HepG2 (cell line): ENCODE data around the gene TTC39C. TPM values are rescaled to one million over a fixed set of nuclear protein-coding genes. Genes with fewer than 3 reads are reported as not detected.

ENCODE experiments used
- KAT8 ChIP-seq: IDR thresholded peaks from 2 replicates; pipeline ENCODE4 v1.6.1; 2016; ENCODE audit warnings: missing genetic modification reagents, missing compliant biosample characterization
- MAFF ChIP-seq: IDR thresholded peaks from 2 replicates; pipeline ENCODE4 v1.6.1; 2011; ENCODE audit warnings: low read depth, low read length, improper control_type of control experiment
- PHF8 ChIP-seq: sonication (generic); formaldehyde crosslinking; IDR thresholded peaks from 2 replicates; pipeline ENCODE4 v1.5.0; 2020; ENCODE audit warnings: missing genetic modification reagents
- RARG ChIP-seq: sonication (generic); formaldehyde crosslinking; IDR thresholded peaks from 2 replicates; pipeline ENCODE4 v1.4.0; 2020; ENCODE audit warnings: low read depth, mild to moderate bottlenecking, missing genetic modification reagents
- SOX6 ChIP-seq, 2 experiments: fragments of 450-650 bp in 1 of 2; sonication (generic) in 1 of 2; formaldehyde crosslinking in 1 of 2; IDR thresholded peaks; 2 replicates each; pipeline versions ENCODE4 v1.4.0 to v1.6.1; 2017 to 2020; ENCODE audit warnings: antibody characterized with exemption in 1 of 2, mild to moderate bottlenecking in 1 of 2, missing genetic modification reagents in 1 of 2
- SRF ChIP-seq: IDR thresholded peaks from 2 replicates; pipeline ENCODE4 v1.6.1; 2011; ENCODE audit warnings: mild to moderate bottlenecking, low read depth, low read length, moderate library complexity
- ZNF225 ChIP-seq: sonication (generic); formaldehyde crosslinking; IDR thresholded peaks from 2 replicates; pipeline ENCODE4 v1.4.0; 2020; ENCODE audit warnings: mild to moderate bottlenecking, missing genetic modification reagents
- ZNF7 ChIP-seq: IDR thresholded peaks from 2 replicates; pipeline ENCODE4 v1.6.1; 2016; ENCODE audit warnings: missing biosample characterization, missing genetic modification reagents
- ZNF761 ChIP-seq: sonication (generic); formaldehyde crosslinking; conservative IDR thresholded peaks from 2 replicates; pipeline ENCODE4 v1.4.0; 2020; ENCODE audit warnings: mild to moderate bottlenecking, missing genetic modification reagents
- ZNF781 ChIP-seq: sonication (generic); formaldehyde crosslinking; IDR thresholded peaks from 2 replicates; pipeline ENCODE4 v1.5.1; 2020; ENCODE audit warnings: borderline replicate concordance, mild to moderate bottlenecking, missing genetic modification reagents; ENCODE audit errors: not compliant biosample characterization
- polyA plus RNA-seq, 8 experiments: library from polyadenylated mRNA; depleted of rRNA in 3 of 8; stranded (reverse) in 7 of 8; unstranded in 1 of 8; fragments of >200 nt; fragmentation: Illumina TruSeq in 4 of 8; extraction: Trizol in 4 of 8; gene quantifications; 2 replicates each; pipeline versions ENCODE4 v1.2.1 to v1.2.3, GENCODE V29; 2011 to 2016; ENCODE audit warnings: low read depth in 4 of 8, missing spikeins in 1 of 8, mixed read lengths in 1 of 8; ENCODE audit not compliant: insufficient read depth in 1 of 8
- total RNA-seq, 5 experiments: library from RNA; depleted of rRNA; stranded (reverse); fragments of >200 nt; fragmentation: Illumina TruSeq; extraction: Trizol; gene quantifications; 2 replicates each; pipeline ENCODE4 v1.2.3, GENCODE V29; 2016; ENCODE audit warnings: low read depth in 1 of 5
- TF ChIP-seq, protein P1 (sequence below): sonication (generic); formaldehyde crosslinking; IDR thresholded peaks from 2 replicates; pipeline ENCODE4 v1.5.0; 2020; ENCODE audit warnings: mild to moderate bottlenecking, missing genetic modification reagents
- TF ChIP-seq, protein P2 (sequence below): sonication (generic); formaldehyde crosslinking; IDR thresholded peaks from 2 replicates; pipeline ENCODE4 v1.5.1; 2020; ENCODE audit warnings: mild to moderate bottlenecking, missing genetic modification reagents
- TF ChIP-seq, protein P3 (sequence below): sonication (generic); formaldehyde crosslinking; IDR thresholded peaks from 2 replicates; pipeline ENCODE4 v1.5.1; 2020; ENCODE audit warnings: missing genetic modification reagents, mild to moderate bottlenecking, borderline replicate concordance
- TF ChIP-seq, protein P4 (sequence below): IDR thresholded peaks from 2 replicates; pipeline ENCODE4 v1.6.1; 2018; ENCODE audit warnings: missing genetic modification reagents
- TF ChIP-seq, protein P5 (sequence below): sonication (generic); formaldehyde crosslinking; IDR thresholded peaks from 2 replicates; pipeline ENCODE4 v1.8.0; 2022; ENCODE audit warnings: mild to moderate bottlenecking, missing genetic modification reagents, moderate library complexity
- TF ChIP-seq, protein P6 (sequence below): sonication (generic); formaldehyde crosslinking; IDR thresholded peaks from 2 replicates; pipeline ENCODE4 v1.4.0; 2020; ENCODE audit warnings: missing genetic modification reagents

TTC39C gene
- total and polyA plus RNA-seq, 2 of the 13 experiments (the other 11 are each of a cell fraction or from before 2014, with no cell fraction given): 19.1 to 25.9 TPM

DNA sequence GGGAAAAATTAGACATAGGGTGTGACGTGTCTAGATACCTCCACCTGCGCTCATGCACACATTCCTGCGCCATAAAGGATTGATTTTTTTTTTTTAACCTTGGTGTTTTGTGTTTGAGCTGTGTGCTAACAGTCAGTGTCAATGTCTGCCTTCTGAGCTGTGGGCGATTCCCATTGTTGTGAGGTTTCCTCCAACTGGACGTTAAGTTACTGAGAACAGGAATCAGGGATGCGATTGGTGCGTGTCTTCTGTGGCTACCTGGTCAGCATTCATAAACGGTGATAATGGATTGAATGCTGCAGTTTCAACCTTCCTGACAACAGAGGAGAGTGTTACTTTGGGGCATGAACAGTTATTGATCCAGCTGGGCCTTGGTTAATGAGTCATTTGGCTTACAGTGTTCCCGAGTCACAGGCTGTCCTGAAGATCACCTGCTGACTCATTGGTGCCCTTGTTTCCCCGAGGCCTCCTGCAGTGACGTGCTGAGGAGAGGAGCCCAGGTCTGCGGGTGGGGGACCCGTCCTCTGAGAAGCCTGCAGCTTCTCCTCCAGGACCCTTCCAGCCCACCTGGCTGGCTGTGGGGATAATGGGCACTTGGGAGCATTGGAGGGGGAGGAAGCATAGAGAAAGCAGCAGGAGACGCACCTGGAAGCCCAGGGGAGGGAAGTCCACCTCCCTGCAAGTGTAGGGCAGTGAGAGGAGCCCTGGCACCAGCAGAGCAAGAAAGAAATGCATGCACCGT lies 98.5 kb downstream of the TTC39C start (continued):
- TF ChIP-seq, protein P1, sequence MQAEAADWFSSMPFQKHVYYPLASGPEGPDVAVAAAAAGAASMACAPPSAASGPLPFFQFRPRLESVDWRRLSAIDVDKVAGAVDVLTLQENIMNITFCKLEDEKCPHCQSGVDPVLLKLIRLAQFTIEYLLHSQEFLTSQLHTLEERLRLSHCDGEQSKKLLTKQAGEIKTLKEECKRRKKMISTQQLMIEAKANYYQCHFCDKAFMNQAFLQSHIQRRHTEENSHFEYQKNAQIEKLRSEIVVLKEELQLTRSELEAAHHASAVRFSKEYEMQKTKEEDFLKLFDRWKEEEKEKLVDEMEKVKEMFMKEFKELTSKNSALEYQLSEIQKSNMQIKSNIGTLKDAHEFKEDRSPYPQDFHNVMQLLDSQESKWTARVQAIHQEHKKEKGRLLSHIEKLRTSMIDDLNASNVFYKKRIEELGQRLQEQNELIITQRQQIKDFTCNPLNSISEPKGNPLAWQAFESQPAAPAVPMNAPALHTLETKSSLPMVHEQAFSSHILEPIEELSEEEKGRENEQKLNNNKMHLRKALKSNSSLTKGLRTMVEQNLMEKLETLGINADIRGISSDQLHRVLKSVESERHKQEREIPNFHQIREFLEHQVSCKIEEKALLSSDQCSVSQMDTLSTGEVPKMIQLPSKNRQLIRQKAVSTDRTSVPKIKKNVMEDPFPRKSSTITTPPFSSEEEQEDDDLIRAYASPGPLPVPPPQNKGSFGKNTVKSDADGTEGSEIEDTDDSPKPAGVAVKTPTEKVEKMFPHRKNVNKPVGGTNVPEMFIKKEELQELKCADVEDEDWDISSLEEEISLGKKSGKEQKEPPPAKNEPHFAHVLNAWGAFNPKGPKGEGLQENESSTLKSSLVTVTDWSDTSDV (CRISPR knock-in tag): no peak
- TF ChIP-seq, protein P2, sequence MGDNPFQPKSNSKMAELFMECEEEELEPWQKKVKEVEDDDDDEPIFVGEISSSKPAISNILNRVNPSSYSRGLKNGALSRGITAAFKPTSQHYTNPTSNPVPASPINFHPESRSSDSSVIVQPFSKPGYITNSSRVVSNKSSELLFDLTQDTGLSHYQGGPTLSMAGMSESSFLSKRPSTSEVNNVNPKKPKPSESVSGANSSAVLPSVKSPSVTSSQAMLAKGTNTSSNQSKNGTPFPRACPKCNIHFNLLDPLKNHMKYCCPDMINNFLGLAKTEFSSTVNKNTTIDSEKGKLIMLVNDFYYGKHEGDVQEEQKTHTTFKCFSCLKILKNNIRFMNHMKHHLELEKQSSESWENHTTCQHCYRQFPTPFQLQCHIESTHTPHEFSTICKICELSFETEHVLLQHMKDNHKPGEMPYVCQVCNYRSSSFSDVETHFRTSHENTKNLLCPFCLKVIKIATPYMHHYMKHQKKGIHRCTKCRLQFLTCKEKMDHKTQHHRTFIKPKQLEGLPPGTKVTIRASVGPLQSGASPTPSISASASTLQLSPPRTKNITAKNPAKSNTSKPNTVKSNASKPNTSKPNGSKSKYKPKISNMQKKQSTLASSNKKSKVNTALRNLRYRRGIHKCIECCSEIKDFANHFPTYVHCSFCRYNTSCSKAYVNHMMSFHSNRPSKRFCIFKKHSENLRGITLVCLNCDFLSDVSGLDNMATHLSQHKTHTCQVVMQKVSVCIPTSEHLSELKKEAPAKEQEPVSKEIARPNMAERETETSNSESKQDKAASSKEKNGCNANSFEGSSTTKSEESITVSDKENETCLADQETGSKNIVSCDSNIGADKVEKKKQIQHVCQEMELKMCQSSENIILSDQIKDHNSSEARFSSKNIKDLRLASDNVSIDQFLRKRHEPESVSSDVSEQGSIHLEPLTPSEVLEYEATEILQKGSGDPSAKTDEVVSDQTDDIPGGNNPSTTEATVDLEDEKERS: peak; percentile 95; the same call in 1 of the 2 replicates
- TF ChIP-seq ZNF7 (CRISPR knock-in tag) (no peak), RARG (CRISPR knock-in tag) (no peak), ZNF761 (CRISPR knock-in tag) (no peak; the same call in 1 of the 2 replicates), SOX6 (IDR thresholded peaks at IDR 0.05) (no peak), SOX6 (CRISPR knock-in tag; IDR thresholded peaks at IDR 0.05) (peak; percentile 96), SRF (no peak), ZNF781 (CRISPR knock-in tag) (peak; percentile 58), PHF8 (CRISPR knock-in tag) (no peak), KAT8 (CRISPR knock-in tag) (peak; percentile 66), ZNF225 (CRISPR knock-in tag) (no peak), MAFF (peak; percentile 67)
- TF ChIP-seq, protein P3, sequence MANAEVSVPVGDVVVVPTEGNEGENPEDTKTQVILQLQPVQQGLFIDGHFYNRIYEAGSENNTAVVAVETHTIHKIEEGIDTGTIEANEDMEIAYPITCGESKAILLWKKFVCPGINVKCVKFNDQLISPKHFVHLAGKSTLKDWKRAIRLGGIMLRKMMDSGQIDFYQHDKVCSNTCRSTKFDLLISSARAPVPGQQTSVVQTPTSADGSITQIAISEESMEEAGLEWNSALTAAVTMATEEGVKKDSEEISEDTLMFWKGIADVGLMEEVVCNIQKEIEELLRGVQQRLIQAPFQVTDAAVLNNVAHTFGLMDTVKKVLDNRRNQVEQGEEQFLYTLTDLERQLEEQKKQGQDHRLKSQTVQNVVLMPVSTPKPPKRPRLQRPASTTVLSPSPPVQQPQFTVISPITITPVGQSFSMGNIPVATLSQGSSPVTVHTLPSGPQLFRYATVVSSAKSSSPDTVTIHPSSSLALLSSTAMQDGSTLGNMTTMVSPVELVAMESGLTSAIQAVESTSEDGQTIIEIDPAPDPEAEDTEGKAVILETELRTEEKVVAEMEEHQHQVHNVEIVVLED (CRISPR knock-in tag): no peak
- TF ChIP-seq, protein P4, sequence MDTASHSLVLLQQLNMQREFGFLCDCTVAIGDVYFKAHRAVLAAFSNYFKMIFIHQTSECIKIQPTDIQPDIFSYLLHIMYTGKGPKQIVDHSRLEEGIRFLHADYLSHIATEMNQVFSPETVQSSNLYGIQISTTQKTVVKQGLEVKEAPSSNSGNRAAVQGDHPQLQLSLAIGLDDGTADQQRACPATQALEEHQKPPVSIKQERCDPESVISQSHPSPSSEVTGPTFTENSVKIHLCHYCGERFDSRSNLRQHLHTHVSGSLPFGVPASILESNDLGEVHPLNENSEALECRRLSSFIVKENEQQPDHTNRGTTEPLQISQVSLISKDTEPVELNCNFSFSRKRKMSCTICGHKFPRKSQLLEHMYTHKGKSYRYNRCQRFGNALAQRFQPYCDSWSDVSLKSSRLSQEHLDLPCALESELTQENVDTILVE (CRISPR knock-in tag): no peak; the same call in 1 of the 2 replicates
- TF ChIP-seq, protein P5, sequence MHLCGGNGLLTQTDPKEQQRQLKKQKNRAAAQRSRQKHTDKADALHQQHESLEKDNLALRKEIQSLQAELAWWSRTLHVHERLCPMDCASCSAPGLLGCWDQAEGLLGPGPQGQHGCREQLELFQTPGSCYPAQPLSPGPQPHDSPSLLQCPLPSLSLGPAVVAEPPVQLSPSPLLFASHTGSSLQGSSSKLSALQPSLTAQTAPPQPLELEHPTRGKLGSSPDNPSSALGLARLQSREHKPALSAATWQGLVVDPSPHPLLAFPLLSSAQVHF (CRISPR knock-in tag): no peak
- TF ChIP-seq, protein P6, sequence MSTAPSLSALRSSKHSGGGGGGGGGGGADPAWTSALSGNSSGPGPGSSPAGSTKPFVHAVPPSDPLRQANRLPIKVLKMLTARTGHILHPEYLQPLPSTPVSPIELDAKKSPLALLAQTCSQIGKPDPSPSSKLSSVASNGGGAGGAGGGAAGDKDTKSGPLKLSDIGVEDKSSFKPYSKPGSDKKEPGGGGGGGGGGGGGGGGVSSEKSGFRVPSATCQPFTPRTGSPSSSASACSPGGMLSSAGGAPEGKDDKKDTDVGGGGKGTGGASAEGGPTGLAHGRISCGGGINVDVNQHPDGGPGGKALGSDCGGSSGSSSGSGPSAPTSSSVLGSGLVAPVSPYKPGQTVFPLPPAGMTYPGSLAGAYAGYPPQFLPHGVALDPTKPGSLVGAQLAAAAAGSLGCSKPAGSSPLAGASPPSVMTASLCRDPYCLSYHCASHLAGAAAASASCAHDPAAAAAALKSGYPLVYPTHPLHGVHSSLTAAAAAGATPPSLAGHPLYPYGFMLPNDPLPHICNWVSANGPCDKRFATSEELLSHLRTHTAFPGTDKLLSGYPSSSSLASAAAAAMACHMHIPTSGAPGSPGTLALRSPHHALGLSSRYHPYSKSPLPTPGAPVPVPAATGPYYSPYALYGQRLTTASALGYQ (CRISPR knock-in tag): no peak
